NCI-H748 treated with DMSO at 0.1 percent for 48 hours (cell line): ENCODE measurements around the gene NAP1L2.
"Not testable (repeated sequence)": the region's sequence is repeated elsewhere in the genome, so short reads cannot be mapped to it uniquely, and the experiment has no call there.

Experiments used
- DNase-seq: peaks from one replicate; lab custom pipeline; 2025; lab: John Stamatoyannopoulos, UW

The NAP1L2 gene, protein sequence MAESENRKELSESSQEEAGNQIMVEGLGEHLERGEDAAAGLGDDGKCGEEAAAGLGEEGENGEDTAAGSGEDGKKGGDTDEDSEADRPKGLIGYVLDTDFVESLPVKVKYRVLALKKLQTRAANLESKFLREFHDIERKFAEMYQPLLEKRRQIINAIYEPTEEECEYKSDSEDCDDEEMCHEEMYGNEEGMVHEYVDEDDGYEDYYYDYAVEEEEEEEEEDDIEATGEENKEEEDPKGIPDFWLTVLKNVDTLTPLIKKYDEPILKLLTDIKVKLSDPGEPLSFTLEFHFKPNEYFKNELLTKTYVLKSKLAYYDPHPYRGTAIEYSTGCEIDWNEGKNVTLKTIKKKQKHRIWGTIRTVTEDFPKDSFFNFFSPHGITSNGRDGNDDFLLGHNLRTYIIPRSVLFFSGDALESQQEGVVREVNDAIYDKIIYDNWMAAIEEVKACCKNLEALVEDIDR

DNA sequence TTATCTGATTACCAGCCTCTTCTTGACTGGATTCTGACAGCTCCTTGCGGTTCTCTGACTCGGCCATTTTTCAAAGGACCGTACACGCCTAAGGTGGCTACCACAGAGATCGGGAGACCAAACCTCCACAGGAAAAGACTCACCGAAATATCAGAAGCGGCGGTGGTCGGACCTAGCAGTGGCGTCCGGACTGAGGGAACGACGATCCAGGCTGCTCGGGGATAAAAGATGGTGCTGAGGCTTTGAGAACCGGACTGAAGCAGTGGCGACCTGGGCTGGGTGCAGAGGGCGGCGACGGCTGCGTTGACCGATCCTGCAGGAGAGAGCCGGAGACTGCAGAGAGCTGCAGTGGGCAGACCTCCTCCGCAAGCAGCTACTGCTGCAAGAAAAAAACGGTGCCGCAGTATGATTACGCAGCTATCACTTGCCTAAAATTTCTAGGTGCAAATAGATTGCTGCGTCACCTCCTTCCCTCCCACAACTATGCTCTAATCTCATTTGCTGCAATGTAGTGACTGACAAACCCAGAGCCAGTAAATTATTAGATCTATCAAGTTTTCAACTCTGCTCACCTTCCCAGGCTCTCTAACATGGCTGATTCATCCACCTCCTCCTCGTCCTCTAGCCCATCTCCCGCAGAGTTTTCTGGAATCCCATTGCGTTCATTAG lies at the start of gene NAP1L2:
Gene NAP1L2 (minus strand): TSS at position 426 of the 669 bp plus-strand sequence. CDS start 359 bp downstream, at position 67.
- DNase-seq = no peak

DNA sequence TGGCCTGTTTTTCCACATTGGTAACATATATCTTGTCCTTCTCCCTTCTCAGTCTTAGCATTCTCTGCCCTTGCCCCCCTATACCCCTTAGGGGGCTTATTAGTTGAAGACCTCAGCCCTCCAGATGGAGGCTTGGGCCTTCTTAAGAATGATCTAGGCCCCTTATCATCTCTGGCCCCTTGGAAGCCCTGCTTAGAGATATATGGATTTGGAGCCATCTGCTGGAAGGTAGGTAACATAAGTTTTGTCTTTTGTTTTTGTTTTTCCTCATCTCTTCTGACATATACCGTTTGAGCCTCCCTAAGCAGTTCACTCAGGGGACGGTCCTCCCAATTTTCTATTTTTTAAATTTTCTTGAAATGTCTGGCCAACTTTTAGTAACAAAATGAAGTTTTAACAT lies 48.3 kb upstream of the NAP1L2 start:
- DNase-seq = no peak

- no peak for DNase-seq
These were observed 24.6 kb upstream of the NAP1L2 start for GRCh38 chrX:73239242-73239641.

DNA sequence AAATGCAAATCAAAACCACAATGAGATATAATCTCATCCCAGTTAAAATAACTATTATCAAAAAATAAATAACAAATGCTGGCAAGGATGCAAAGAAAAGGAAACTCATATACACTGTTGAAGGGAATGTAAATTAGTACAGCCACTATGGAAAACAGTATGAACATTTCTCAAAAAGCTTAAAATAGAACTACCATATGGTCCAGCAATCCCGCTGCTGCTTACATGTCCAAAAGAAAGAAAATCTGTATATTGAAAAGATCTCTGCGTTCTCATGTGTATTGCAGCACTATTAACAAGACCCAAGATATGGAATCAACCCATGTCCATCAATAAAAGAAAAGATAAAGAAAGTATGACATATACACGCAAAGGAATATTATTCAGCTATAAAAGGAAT lies 3.0 kb upstream of the NAP1L2 start:
- DNase-seq = no peak

DNA sequence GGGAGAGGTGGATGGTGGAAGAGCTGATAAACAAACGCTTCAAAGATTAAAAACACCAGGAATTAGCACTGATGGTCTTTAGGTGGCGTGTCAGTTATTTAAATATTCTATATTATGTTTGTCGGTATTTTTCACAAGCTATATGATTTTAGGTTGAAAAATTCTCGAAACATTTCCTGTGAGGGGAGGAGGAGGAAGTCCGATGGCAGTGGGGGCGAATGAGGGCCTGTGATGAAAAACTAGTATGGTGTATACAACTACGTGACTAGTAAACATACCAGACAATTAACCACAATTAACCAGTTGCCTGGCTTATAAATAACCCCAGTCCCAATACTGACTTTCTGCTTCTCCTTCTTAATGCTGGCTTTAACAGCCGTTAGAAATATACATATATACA lies 595 bp upstream of the NAP1L2 start:
- no peak for DNase-seq

DNA sequence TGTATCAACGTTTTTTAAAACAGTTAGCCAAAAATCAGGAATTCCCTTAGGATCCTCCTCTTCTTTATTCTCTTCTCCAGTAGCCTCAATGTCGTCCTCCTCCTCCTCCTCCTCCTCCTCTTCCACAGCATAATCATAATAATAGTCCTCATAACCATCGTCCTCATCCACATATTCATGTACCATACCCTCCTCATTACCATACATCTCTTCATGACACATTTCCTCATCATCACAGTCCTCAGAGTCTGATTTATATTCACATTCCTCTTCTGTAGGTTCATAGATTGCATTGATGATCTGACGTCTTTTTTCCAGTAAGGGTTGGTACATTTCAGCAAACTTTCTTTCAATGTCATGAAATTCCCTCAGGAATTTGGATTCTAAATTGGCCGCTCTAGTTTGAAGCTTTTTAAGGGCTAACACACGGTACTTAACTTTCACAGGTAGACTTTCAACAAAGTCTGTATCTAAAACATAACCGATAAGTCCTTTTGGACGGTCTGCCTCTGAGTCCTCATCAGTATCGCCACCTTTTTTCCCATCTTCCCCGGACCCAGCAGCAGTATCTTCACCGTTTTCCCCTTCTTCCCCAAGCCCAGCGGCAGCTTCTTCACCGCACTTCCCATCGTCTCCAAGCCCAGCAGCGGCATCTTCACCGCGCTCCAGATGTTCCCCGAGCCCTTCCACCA lies 771 bp downstream of the NAP1L2 start:
- DNase-seq = no peak

- no peak for DNase-seq
These were observed 8.3 kb downstream of the NAP1L2 start for GRCh38 chrX:73206366-73206765.

- no peak for DNase-seq
These were observed 32.0 kb downstream of the NAP1L2 start for GRCh38 chrX:73182502-73183114.

- not testable (repeated sequence) for DNase-seq
These were observed 45.7 kb downstream of the NAP1L2 start for GRCh38 chrX:73168945-73169344.
